Brain microvascular endothelial cell (primary cell): Measurements from ENCODE around the gene BARD1.

ENCODE experiments used
- DNase-seq: peaks from one replicate; pipeline ENCODE4 v3.0.0-alpha.2; 2020
- H3K27ac ChIP-seq: fragments of 250-450 bp; sonication (Bioruptor Pico); 2 replicates; pipeline ENCODE4 v1.5.1; 2020; ENCODE audit warnings: mild to moderate bottlenecking, moderate library complexity
- H3K27me3 ChIP-seq: fragments of 250-450 bp; sonication (Bioruptor Pico); replicated peaks from 2 replicates; pipeline ENCODE4 v1.5.1; 2020; ENCODE audit warnings: mild to moderate bottlenecking
- H3K36me3 ChIP-seq: fragments of 250-450 bp; sonication (Bioruptor Pico); replicated peaks from 2 replicates; pipeline ENCODE4 v1.5.1; 2020; ENCODE audit warnings: mild to moderate bottlenecking
- H3K4me3 ChIP-seq: 2 replicates; pipeline ENCODE4 v1.5.1; 2011; ENCODE audit warnings: low read depth, mild to moderate bottlenecking, control low read depth, low read length, moderate library complexity
- CTCF ChIP-seq: IDR thresholded peaks from 2 replicates; pipeline ENCODE4 v1.5.1; 2011; ENCODE audit warnings: low read depth, mild to moderate bottlenecking, moderate library complexity, low read length, control low read depth, inconsistent platforms; ENCODE audit errors: missing control alignments
- in situ Hi-C: cut with HindIII; loops from 2 replicates; pipeline ENCODE4 v1.10.0; 2017; ENCODE audit warnings: low sequenced_read_pairs, low pct_ligation_motif_present

Gene BARD1

GRCh38 chr2:214753455-214753854 is 56.0 kb downstream of the BARD1 start:
- Histone ChIP-seq H3K4me3 (no peak overlapping the region), H3K27ac (no peak overlapping the region), H3K27me3 (no peaks in the 10 kb centered on the region), H3K36me3 (no peaks in the 10 kb centered on the region)
- DNase-seq, result no peak
- TF ChIP-seq CTCF, result no peak
- in situ Hi-C loops, result no loop called here

DNA sequence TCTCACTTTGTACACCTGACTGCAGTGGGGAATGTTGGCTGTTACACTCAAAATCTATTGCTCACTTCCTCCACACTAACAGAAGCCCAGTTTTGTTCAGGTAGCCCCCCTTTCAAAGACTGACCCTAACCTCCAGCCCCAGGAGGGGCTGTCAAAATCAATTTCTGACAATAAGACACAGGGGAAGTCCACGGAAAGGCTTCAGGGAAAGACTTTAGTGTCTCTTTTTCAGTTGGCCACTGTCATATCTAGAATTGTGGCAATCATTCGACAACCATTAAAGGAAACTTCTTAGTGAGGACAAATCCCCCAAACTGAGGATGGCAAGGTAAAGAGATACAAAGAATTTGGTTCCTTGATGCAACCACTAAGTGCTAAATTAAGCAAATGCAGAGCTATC is 59.0 kb downstream of the BARD1 start:
- no peak for DNase-seq
- Histone ChIP-seq H3K36me3 (no peaks in the 10 kb centered on the region), H3K27ac (no peak overlapping the region), H3K27me3 (no peaks in the 10 kb centered on the region), H3K4me3 (no peak overlapping the region)
- in situ Hi-C loops, result no loop called here
- no peak for TF ChIP-seq CTCF

DNA sequence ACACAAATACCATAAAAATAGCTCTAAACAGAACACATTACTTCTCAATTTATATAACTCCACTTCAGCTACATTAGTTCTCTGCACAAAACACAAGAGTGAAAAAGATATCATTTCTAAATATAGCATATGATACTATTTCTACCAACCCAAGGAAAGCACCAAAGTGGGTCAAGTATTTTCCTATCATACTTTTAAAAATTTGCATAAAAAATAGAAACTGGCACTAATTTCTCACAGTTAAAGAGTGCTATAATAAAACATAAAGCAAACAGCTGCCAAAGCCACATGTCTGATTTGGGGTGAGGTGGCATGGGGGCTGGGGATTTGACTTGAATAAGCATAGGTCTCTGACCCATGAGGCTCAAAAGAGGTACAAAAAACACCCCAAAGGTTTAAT is 61.5 kb downstream of the BARD1 start:
- in situ Hi-C loops, result no loop called here
- TF ChIP-seq CTCF, result no peak

DNA sequence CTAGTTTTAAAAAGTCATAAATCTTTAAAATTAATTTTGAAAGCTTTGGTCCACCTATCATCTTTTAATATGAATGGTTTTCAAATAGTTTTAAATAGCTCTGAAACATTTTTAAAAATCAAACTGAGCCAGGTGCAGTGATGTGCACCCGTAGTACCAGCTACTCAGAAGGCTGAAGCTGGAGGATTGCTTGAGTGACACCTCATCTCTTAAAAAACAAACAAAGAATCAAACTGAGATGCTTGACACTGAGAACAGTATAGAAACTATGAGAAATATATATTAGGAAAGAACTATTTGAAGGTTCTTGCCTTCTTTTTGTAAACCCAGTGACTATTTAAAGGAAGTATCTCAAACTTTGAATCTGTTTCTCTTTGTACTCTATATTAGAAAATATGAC is 67.4 kb downstream of the BARD1 start:
- no peak for TF ChIP-seq CTCF

More for the DNA sequence above, 61.5 kb downstream of the BARD1 start:
- no peak for DNase-seq
- H3K36me3 ChIP-seq, result no peaks in the 10 kb centered on the region
- no peaks in the 10 kb centered on the region for H3K27me3 ChIP-seq
- H3K27ac ChIP-seq, result no peak overlapping the region
- H3K4me3 ChIP-seq, result no peak overlapping the region

GRCh38 chr2:214740867-214741395 is 68.6 kb downstream of the BARD1 start:
- H3K4me3 ChIP-seq, result no peak overlapping the region
- no peak for TF ChIP-seq CTCF
- H3K27me3 ChIP-seq, result no peaks in the 10 kb centered on the region
- in situ Hi-C loops, result no loop called here
- no peak overlapping the region for H3K27ac ChIP-seq
- DNase-seq, result no peak
- no peaks in the 10 kb centered on the region for H3K36me3 ChIP-seq

More for the DNA sequence above, 67.4 kb downstream of the BARD1 start:
- in situ Hi-C loops, result no loop called here
- H3K27me3 ChIP-seq, result no peaks in the 10 kb centered on the region
- no peak overlapping the region for H3K27ac ChIP-seq
- no peak overlapping the region for H3K4me3 ChIP-seq
- DNase-seq, result no peak
- H3K36me3 ChIP-seq, result no peaks in the 10 kb centered on the region

DNA sequence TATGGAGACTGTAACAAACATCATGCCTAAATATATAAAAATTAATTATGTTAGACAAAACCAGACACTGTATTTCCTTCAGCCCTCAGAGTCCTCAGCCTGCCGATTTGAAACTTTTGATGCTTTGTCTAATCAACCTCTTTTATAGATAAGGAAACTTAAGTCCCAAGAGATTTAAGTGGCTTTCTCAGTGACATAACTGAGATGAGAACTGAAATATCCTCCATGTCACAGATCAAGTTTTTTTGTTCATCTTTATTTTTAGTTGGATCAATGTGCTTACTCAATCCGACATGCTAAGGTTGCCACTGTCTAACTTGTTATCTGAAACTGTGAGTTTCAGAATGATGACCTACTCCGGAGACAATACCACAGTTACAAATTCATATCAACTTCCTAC is 72.3 kb downstream of the BARD1 start:
- TF ChIP-seq CTCF, result no peak
- no peak overlapping the region for H3K4me3 ChIP-seq
- H3K27ac ChIP-seq, result no peak overlapping the region
- DNase-seq, result no peak
- no peaks in the 10 kb centered on the region for H3K27me3 ChIP-seq
- in situ Hi-C loops, result no loop called here
- no peaks in the 10 kb centered on the region for H3K36me3 ChIP-seq
